HS-27A (cell line): ENCODE data around the gene ASXL1.
A peak's percentile ranks its signal among the peaks of the same experiment; 100 is the strongest.

Experiments used
- DNase-seq: peaks from one replicate; pipeline ENCODE4 v3.0.0-alpha.2; 2012; ENCODE audit warnings: low read depth, missing footprints

Gene ASXL1

DNA sequence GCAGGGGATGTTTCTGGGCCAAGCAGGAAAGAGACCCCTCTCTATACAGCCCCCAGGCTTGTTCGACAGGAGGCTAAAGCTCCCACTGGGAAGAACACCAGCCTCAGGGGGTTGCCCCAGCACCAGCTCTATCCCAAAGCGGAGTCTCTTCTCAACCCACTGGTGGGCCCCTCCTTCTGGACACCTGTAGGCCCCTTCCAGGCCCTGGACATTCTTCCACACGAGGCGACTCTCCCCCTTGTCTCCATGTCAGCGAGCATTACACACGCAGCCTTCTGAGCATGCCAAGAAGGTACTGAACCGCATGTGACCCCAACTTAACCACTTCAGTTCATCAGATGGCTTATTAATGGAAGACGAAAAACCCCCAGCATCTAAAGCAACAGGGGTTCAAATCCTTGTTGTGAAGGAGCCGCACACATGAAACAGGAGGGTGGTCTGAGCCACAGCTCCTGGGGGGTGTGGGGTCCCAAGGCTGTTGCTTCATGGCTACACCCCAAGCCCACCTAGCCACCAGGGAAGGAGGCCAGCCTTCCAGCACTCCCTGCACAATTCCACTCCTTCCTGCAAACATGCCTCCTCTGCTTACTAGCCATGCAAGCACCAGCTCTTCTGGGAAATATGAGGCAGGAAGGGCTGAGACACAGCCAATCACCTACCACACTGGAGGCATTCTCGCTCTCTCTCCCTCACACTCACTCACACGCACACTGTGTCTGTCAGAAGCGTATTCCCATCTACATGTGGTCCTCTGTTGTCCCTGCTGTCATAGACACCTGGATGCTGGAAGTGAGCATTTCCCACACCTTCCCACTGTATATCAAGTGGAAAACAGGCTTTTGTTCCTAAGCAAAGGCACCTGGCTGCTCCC, 122.5 kb downstream of the ASXL1 start:
- DNase-seq = no peak

GRCh38 chr20:32481311-32482142, 123.4 kb downstream of the ASXL1 start:
- DNase-seq = no peak

DNA sequence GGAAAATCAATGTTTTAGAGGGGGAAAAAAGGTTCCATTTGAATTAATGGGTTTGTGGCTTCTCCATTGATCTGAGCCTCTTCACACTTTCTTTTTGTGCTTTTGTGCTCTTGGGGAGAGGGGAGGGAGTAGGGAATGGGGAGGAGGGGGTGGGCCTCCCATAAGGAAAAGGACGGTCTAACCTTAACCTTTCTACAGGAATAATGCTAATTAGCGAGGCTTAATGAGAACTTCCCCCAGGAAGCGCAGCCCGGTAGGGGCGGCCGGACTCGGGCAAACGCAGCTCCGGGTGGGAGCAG, 124.0 kb downstream of the ASXL1 start:
- no peak for DNase-seq

GRCh38 chr20:32482442-32483261, 124.5 kb downstream of the ASXL1 start:
- DNase-seq = no peak

DNA sequence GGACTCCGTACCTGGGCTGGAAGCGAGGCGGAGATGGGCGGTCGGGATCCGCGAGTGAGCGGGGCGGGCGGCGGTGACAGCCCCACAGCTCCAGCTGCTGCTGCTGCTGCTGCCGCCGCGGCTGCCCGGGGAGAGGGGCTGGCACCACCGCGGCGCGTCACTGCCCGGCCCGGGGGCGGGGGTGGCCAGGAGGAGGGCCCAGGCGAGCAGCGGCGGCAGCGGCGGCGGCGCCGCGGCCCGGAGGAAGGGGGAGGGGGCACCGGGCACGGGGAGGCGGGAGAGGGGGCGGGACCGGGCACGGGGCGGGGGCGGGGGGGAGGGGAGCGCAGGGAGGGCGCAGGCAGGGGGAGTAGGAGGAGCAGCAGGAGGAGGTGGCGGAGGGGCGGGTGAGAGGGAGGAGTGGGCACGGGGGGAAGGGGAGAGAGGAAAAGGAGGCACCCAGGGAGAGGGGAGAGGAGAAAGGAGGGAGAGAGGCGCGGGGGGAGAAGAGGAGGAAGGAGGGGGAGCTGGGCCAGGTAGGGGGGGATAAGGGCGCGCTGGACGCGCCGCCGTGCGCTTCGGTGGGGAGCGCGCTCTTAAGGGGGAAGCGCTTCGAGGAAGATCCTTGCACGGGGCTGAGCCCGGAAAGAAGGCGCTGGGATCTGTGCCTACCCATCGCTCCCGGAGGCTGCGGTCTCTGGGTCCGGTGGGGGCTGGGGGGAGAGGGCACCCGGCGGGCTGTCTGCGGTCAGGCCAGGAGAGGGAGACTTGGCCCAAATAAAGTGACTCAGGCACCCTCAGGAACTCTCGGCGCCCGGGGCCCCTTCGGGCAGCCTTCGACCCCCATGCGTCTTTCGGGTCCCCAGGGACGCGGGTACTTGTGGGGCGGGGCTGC, 125.5 kb downstream of the ASXL1 start:
- no peak for DNase-seq

- no peak for DNase-seq
Observed at GRCh38 chr20:32484225-32484957, 126.3 kb downstream of the ASXL1 start.

DNA sequence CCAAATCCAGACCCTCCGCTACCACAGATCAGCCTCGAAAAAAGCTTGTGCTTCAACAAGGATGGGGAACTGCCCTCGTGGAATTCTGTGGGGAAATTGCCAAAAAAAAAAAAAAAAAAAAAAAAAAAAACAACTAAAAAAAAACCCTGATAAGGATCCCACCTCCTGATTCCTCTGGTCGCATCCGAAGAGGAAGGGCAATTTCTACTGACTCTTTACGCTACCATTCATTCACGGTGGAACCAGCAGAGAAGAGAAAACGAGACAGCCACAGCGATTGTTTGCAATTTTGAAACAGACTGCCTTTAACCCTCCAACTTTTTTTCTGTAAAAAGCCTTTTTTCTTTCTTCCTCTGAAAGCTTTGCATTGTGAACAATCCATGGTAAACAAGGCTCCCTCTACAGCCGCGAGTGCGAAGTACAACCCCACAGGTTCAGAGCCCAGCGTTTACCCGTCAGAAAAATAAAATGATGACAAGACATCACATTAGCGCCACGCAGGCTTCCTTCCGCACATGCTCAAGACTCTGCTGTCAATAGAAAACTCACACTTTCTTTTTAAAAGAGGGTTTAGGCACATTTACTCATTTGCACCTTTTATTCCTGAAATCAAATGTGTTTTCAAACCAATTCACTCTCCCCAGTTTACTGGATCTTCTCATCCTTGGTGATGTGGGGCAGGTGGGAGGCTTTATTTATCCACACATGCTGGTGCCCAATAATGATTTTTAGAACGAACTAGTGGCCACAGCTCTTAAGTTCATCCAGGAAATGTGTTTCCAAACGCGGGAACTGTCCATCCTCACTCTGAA, 127.0 kb downstream of the ASXL1 start:
- peak; percentile 69 for DNase-seq

GRCh38 chr20:32485770-32486478, 127.8 kb downstream of the ASXL1 start:
- DNase-seq = no peak

GRCh38 chr20:32487381-32487780, 129.2 kb downstream of the ASXL1 start:
- no peak for DNase-seq

GRCh38 chr20:32488066-32488838, 130.1 kb downstream of the ASXL1 start:
- DNase-seq = no peak
